ENCODE results near the gene GIT1.

The GIT1 gene, protein sequence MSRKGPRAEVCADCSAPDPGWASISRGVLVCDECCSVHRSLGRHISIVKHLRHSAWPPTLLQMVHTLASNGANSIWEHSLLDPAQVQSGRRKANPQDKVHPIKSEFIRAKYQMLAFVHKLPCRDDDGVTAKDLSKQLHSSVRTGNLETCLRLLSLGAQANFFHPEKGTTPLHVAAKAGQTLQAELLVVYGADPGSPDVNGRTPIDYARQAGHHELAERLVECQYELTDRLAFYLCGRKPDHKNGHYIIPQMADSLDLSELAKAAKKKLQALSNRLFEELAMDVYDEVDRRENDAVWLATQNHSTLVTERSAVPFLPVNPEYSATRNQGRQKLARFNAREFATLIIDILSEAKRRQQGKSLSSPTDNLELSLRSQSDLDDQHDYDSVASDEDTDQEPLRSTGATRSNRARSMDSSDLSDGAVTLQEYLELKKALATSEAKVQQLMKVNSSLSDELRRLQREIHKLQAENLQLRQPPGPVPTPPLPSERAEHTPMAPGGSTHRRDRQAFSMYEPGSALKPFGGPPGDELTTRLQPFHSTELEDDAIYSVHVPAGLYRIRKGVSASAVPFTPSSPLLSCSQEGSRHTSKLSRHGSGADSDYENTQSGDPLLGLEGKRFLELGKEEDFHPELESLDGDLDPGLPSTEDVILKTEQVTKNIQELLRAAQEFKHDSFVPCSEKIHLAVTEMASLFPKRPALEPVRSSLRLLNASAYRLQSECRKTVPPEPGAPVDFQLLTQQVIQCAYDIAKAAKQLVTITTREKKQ

GRCh38 chr17:29589524-29590410 is at the start of gene GIT1:
TSS of gene GIT1 (minus strand) at chr17:29589648. CDS start at chr17:29589378, 270 bp downstream.
- peak; percentile 81 for DNase-seq (ENCODE audit: low read depth)

- DNase-seq (ENCODE audit: low read depth), result no peak
These were observed 44.4 kb upstream of the GIT1 start for GRCh38 chr17:29633886-29634285.

DNA sequence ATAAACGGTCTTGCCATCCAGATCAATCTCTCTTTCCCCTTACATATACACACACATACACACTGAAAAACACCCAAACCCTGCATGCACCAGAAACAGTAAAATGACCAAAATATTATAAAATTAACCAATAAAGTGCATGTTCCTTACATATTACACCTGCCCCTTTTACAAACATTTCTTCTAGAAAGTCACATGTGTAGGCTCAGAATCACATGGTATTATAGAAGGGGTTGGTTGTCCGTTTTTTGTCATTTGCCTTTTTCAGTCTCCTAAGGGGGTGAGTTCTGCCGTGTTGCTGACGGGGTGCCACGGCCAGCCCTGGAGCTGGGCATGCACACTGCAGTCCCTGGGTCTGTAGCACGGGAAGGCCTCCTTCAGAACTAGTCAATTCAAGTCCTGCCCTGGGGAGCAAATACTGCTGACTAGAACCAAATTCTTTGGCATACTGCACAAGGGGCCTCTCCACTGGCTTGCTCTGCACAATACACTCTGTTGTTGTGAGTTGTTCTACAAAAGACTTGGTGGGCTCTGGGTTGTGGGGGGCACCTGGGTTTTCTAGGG is 41.3 kb upstream of the GIT1 start:
- DNase-seq (ENCODE audit: low read depth), result no peak

DNA sequence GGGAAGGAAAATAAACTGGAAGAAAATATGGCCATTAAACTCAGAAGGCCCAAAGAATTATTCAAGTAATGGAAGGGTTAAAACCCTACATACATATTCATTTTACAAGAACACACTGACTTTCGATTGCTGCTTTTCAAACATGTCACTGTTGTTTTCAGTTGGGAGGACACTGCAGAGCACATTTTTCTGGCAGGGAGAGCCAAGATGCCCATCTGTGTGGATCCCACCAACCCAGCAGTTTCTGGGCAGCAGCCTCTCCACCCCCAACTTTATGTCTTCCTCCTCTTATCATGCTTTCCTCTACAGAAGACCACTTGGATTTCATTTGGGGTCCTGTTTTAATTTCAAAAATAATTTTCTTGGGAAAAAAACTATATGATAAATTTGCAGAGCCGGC is 40.4 kb upstream of the GIT1 start:
- DNase-seq (ENCODE audit: low read depth), result no peak

- DNase-seq (ENCODE audit: low read depth), result no peak
These were observed 39.2 kb upstream of the GIT1 start for GRCh38 chr17:29628644-29629043.

DNA sequence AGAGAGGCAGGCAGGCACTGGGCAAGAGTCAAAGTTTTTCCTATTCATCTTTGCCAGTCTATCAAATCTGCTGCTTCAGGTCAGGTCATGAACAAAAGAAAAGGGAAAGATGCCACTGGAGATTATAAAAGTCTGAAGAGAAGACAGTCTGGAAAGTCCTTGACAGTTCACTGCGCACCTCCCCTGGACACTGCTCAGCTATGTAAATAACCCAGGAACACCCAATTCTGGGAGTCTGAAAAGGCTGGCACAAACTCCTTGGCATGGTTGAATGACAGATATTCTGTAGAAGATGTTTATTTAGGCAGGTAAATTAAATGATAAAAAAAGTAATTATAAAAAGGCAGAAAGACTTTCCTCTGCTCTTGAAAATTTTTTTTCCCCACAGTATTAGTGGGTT is 38.5 kb upstream of the GIT1 start:
- no peak for DNase-seq (ENCODE audit: low read depth)

DNA sequence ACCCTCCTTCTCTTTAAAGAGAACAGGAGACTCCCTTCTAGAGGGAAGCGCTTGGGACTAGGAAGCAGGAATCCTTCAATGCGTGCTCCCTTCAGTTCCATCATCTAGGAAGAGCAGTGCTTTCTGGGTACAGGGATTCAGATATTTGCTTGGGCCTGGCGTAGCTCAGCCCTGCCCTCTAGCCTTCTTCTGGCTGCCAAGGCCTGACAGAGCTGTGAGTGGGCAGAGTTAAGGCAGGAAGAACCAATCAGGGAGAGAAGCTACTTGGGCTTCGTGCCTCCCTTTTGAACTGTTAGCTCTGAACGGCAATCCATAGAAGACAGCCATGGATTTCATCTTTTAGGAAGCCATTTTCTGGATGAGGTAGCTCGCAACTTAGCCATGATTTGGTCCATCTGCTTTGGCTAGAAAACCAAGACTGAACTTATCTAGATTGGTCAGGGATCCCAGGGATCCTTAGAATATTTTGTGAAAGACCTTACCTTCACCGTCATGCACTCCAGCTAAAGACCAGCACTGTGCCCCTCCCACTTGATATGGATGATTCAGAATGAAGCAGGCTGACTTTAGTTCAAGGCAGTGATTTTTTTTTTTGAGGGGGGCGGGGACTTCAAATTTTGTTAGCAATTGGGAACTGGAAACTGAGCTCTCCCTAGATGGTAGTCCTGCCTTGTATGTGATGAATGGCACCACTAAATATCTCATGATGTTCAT is 35.7 kb upstream of the GIT1 start:
- no peak for DNase-seq (ENCODE audit: low read depth)

GRCh38 chr17:29624586-29624985 is 35.1 kb upstream of the GIT1 start:
- DNase-seq (ENCODE audit: low read depth), result no peak

DNA sequence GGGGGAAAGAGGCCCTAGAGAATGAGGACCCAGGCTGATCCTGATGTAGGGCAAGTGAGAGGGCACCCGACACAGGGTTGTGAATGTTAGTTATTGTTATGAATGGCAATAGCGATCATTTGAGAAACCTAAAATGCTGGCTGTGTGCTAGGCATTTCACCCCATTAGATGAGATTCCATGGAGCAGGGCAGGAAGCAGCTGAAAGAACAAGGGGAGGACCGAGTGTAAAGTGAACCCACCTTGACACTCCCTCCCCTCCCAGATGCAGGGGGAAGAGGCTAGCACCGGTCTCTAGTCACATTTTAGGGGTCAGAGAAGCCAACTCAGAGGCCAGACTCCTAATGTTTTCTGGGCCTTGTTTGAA is 33.8 kb upstream of the GIT1 start:
- no peak for DNase-seq (ENCODE audit: low read depth)

GRCh38 chr17:29622337-29623282 is 33.2 kb upstream of the GIT1 start, which contains the start of gene CORO6:
TSS of gene CORO6 (minus strand) at chr17:29622912. CDS start at chr17:29621421, 1,491 bp downstream.
- DNase-seq (ENCODE audit: low read depth), result peak; percentile 54

DNA sequence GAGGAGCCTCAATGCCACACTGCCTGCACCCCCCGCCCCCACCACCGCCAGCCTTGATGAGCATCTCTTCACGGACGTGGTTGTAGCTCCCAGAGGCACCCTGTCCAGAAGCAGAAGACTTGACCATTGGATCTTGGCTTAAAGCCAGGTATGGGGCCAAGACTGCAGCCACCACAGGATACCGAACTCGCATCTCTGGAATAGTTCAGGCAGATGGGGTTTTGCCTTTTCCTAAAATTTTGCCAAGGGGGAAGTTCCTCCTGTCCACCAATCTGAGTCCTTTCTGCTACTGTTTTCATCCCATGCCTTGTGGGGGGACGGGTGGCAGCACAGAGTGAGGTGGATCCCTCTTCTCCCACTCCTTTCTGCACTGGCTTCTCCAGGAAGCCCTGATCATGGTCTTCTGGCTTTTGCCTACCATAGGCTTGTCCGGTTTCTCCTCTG is 32.3 kb upstream of the GIT1 start:
- no peak for DNase-seq (ENCODE audit: low read depth)

GRCh38 chr17:29620779-29621500 is 31.5 kb upstream of the GIT1 start:
- no peak for DNase-seq (ENCODE audit: low read depth)

- DNase-seq (ENCODE audit: low read depth), result no peak
These were observed 30.8 kb upstream of the GIT1 start for GRCh38 chr17:29620271-29620670.

DNA sequence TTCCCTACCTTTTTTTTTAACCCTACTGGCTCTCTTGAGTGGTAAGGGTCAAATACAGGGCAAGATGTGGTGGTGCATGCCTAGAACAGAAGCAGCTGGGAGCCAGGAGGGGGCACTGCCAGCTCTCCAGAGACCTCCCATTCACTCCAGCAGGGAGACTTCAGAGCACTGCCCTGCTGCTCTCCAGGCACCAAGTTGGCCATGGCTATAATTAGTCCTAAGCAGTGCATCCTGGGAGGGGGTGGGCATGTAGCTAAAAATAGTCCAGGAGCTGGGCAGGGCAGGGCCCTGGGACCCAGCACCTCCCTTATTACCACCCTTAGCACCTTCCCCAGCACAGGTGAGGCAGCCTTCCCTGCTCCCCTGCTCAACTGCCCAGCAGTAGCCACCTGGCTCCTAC is 29.8 kb upstream of the GIT1 start:
- DNase-seq (ENCODE audit: low read depth), result no peak

DNA sequence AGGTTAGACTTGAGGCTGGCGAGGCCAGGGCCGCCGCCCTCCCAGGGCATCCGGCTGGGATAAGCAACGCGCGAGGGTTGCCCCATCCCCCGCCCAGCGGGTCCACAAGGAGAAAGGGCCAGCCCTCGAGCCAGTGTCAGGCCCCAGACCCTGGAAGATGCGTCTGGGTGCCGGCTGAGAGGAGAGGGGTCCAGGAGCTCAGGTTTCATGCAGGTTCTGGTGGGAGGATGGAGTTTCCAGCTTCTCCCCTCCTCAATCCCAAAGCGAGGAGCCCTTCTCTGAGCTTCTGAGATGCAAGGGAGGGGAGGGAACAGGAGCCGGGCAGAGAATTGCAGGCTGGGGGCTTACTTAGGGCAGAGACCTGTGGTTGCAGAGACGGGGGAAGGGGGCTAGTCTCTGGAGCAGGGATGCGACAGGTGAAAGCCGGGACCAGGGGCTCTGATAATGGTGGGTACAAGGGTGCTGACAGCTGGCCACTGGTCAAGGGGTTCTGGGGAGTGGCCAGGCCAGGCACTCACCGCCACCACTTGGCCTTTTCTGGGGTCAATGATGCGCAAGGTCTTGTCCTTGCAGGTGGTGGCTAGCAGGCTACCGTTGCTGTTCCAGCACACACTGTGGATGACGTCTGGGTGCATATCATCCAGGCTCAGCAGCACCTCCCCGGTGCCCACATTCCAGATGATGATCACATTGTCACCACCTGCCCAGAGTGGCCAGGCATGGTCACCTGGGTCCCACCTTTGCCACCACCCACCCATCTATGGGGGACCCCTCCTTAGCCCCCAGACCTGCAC is 29.0 kb upstream of the GIT1 start:
- no peak for DNase-seq (ENCODE audit: low read depth)

DNA sequence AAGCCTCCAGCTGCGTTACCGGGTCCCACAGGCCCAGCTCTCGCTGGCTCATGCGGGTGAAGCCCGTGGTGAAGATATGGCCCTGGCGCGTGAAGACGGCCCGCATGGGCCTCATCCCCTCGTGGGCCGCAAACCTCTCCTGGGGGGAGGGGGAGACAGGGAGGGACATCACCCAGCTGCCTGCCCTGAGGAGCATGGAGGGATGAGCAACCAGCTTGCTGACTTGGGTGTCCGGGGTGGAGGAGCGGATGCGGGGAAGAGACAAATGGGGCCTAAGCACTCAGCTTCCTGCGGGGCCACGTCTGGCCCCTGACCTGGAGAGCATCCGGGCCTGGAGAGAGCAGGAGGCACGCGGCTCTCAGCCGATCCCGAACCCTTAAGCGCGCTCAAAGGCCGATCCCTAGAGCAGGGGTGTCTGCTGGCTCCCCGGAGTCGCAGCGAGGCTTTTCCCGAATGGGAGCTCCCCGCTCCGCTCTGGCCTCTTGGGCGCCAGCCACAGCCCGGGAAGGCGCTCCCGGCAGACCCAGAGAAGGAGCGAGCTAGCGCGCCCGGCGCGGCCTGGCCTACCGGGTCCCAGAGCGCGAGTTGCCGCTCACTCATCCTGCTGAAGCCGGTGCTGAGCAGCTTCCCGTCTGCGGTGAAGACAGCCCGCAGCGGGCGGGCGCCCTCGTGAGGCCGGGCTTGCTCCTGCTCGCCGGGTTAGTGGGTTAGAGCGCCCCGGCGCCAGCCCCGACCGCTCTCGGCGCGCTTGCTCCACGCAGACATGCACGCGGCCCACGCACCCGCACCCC is 28.2 kb upstream of the GIT1 start:
- peak; percentile 85 for DNase-seq (ENCODE audit: low read depth)

DNA sequence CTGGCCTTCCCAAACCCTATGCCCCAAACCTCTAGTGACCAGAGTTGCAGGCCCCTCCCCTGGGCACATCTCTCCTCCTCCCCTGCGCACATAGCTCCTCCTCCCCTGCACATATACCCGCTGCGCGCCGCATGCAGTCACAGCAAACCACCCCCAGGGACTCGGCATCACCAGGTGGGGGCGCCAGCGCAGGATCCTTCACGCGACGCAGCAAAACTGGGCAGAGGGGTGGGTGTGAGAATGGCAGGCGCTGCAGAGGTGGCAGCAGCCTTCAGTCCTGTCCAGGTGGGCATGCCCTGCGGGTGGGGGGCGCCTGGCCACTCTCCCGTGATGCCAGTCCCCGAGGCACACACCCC is 27.7 kb upstream of the GIT1 start:
- peak; percentile 82 for DNase-seq (ENCODE audit: low read depth)

Measured in stimulated activated CD8-positive, alpha-beta memory T cell treated with anti-CD3 and anti-CD28 coated beads, Interleukin-4, amount 100 ng/mL, for 24 hours (primary cell).